ENCODE results near the gene DNAJC5G.
"Not testable (repeated sequence)": the region's sequence is repeated elsewhere in the genome, so short reads cannot be mapped to it uniquely, and the experiment has no call there.

Gene DNAJC5G

GRCh38 chr2:27264753-27265535 is 10.3 kb upstream of the DNAJC5G start:
- in situ Hi-C loops (cut with MboI; ENCODE audit: low sequenced_read_pairs, unreplicated experiment) = no loop called here
- peak; percentile 82 for DNase-seq (ENCODE audit: low spot score)

DNA sequence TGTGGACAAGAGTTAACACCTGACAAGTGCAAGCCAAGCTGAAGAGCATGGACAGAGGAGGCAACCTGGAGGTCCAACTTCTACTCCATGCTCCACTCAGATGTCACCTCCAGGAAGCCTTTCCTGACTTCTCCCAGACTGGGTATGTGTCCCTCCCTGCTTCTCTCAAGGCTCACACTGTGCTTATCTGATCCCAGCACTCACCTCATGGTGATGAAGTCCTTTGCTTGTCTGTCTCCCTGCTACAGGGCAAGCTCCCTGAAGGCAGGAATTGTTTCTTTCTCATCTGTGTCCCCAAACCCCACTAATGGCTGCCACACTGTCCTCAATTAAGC is 9.7 kb upstream of the DNAJC5G start:
- DNase-seq (ENCODE audit: low spot score) = no peak
- in situ Hi-C loops (cut with MboI; ENCODE audit: low sequenced_read_pairs, unreplicated experiment) = no loop called here
- TF ChIP-seq, protein P1, sequence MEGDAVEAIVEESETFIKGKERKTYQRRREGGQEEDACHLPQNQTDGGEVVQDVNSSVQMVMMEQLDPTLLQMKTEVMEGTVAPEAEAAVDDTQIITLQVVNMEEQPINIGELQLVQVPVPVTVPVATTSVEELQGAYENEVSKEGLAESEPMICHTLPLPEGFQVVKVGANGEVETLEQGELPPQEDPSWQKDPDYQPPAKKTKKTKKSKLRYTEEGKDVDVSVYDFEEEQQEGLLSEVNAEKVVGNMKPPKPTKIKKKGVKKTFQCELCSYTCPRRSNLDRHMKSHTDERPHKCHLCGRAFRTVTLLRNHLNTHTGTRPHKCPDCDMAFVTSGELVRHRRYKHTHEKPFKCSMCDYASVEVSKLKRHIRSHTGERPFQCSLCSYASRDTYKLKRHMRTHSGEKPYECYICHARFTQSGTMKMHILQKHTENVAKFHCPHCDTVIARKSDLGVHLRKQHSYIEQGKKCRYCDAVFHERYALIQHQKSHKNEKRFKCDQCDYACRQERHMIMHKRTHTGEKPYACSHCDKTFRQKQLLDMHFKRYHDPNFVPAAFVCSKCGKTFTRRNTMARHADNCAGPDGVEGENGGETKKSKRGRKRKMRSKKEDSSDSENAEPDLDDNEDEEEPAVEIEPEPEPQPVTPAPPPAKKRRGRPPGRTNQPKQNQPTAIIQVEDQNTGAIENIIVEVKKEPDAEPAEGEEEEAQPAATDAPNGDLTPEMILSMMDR (IDR thresholded peaks at IDR 0.05; ENCODE audit: borderline replicate concordance, control extremely low read depth, extremely low read depth, insufficient read depth, missing control alignments) = no peak

More at GRCh38 chr2:27264753-27265535, 10.3 kb upstream of the DNAJC5G start:
- TF ChIP-seq, protein P1 (IDR thresholded peaks at IDR 0.05; ENCODE audit: borderline replicate concordance, control extremely low read depth, extremely low read depth, insufficient read depth, missing control alignments) = peak; percentile 73

GRCh38 chr2:27268296-27268695 is 6.9 kb upstream of the DNAJC5G start:
- in situ Hi-C loops (cut with MboI; ENCODE audit: low sequenced_read_pairs, unreplicated experiment); DNase-seq (ENCODE audit: low spot score): not testable (repeated sequence)

DNA sequence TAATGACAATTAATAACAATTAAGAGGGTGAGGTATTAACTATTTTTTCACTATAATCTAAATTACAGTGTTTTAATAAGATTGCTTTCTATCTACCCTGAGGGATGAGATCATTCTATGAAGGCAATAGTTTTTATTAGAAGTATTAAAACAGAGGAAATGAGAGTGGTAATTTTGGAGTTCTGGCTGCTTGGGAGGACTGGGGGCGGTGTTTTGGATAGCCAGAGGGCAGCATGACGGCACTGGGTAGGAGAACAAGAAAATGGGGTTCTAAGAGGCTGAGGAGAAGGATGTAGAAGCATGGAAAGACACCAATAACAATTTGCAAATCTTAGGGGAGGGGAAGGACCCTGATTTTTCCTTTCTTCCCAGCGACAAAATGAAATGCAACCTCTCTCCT is 5.1 kb upstream of the DNAJC5G start:
- in situ Hi-C loops (cut with MboI; ENCODE audit: low sequenced_read_pairs, unreplicated experiment) = no loop called here
- TF ChIP-seq, protein P1 (IDR thresholded peaks at IDR 0.05; ENCODE audit: borderline replicate concordance, control extremely low read depth, extremely low read depth, insufficient read depth, missing control alignments) = no peak
- DNase-seq (ENCODE audit: low spot score) = no peak

DNA sequence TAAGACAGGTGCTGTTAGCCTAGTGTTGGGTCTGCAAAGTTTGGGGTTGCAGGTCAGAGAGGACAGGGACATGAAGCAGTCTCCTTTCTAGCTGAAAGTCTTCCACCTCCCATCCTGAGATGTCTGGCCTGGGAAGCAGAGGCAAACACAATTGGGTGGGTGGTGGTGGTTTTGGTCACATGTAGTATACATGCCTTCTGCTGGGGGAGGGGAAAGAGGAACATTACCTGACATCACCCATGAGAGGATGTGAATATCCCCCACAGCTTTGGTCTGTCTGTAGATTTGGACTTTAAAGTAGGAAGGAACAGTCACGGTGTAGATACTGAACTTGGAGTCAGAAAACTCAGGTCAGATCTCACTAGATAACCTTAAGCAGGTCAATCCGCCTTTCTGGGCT is 4.6 kb upstream of the DNAJC5G start:
- in situ Hi-C loops (cut with MboI; ENCODE audit: low sequenced_read_pairs, unreplicated experiment) = no loop called here
- TF ChIP-seq, protein P1 (IDR thresholded peaks at IDR 0.05; ENCODE audit: borderline replicate concordance, control extremely low read depth, extremely low read depth, insufficient read depth, missing control alignments) = no peak
- no peak for DNase-seq (ENCODE audit: low spot score)

GRCh38 chr2:27271631-27272340 is 3.4 kb upstream of the DNAJC5G start:
- DNase-seq (ENCODE audit: low spot score) = no peak
- in situ Hi-C loops (cut with MboI; ENCODE audit: low sequenced_read_pairs, unreplicated experiment) = no loop called here
- TF ChIP-seq, protein P1 (IDR thresholded peaks at IDR 0.05; ENCODE audit: borderline replicate concordance, control extremely low read depth, extremely low read depth, insufficient read depth, missing control alignments) = no peak

DNA sequence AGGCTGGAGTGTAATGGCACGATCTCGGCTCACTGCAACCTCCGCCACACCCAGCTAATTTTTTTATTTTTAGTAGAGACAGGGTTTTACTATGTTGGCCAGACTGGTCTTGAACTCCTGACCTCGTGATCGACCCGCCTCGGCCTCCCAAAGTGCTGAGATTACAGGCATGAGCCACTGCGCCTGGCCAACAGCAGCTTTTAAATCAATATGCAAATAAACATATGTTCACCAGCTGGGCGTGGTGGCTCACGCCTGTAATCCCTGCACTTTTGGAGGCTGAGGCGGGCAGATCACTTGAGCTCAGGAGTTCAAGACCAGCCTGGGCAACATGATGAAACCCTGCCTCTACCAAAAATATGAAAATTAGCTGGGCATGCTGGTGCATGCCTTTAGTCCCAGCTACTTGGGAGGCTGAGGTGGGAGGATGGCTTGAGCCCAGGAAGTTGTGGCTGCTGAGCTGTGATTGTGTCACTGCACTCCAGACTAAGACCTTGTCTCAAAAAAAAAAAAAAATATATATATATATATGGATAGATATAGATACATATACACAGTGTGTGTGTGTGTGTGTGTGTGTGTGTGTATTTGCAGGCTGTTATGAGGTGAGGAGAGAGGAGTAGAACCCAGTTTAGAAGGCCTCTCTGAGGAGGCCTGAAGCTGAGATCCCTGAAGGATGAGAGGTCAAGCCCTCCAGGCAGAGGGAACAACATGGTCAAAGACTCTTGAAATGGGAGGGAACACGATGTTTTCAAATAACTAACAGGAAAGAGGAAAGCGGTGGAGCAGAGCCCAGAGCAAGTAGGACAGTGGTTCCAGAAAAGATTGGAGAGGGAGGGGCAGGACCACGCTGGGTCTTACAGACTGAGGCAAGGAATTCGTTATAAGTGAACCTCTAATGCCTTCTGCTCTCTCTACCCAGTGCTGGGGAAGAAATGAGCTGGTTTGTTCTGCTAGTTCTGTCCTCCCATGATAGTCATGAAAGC is 2.4 kb upstream of the DNAJC5G start:
- DNase-seq (ENCODE audit: low spot score); in situ Hi-C loops (cut with MboI; ENCODE audit: low sequenced_read_pairs, unreplicated experiment): not testable (repeated sequence)

Measured in GM13976 (cell line).